ENCODE results near the gene NBAS.

The NBAS gene

GRCh38 chr2:15554525-15555218 is 6.5 kb downstream of the NBAS start:
- TF ChIP-seq, protein P1, sequence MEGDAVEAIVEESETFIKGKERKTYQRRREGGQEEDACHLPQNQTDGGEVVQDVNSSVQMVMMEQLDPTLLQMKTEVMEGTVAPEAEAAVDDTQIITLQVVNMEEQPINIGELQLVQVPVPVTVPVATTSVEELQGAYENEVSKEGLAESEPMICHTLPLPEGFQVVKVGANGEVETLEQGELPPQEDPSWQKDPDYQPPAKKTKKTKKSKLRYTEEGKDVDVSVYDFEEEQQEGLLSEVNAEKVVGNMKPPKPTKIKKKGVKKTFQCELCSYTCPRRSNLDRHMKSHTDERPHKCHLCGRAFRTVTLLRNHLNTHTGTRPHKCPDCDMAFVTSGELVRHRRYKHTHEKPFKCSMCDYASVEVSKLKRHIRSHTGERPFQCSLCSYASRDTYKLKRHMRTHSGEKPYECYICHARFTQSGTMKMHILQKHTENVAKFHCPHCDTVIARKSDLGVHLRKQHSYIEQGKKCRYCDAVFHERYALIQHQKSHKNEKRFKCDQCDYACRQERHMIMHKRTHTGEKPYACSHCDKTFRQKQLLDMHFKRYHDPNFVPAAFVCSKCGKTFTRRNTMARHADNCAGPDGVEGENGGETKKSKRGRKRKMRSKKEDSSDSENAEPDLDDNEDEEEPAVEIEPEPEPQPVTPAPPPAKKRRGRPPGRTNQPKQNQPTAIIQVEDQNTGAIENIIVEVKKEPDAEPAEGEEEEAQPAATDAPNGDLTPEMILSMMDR (IDR thresholded peaks at IDR 0.05; ENCODE audit: insufficient read depth, low read length, poor library complexity, severe bottlenecking), result no peak
- no peaks in the 10 kb centered on the region for H3K27me3 ChIP-seq (replicated peaks; ENCODE audit: control insufficient read depth, insufficient read depth, low read length)
- H3K36me3 ChIP-seq (ENCODE audit: control insufficient read depth, insufficient read depth, low read length), result no peaks in the 10 kb centered on the region; the same call in 1 of the 2 replicates
- no peak for DNase-seq (ENCODE audit: extremely low read depth, insufficient read length)
- no peak overlapping the region for H3K4me3 ChIP-seq (replicated peaks; ENCODE audit: low read depth, low read length)

DNA sequence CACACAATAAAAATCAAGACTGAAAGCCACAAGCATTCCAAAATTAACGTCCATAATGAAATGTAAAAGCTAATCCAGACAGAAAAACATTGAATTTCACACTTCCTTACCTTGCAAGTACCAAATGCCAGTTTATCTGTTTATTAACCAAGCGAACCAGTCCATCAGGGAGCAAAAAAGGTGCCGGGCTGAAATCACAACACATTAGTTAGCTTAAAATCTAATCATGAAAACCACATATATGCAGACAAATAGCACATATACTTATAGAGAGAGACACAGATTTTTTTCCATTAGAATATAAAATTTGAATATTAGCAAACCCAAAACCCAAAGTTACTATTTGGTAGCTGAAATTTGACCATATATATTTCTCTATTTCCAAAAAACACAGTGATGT is 7.2 kb downstream of the NBAS start:
- no peaks in the 10 kb centered on the region; the same call in 1 of the 2 replicates for H3K36me3 ChIP-seq (ENCODE audit: control insufficient read depth, insufficient read depth, low read length)
- TF ChIP-seq, protein P1 (IDR thresholded peaks at IDR 0.05; ENCODE audit: insufficient read depth, low read length, poor library complexity, severe bottlenecking), result no peak
- H3K27me3 ChIP-seq (replicated peaks; ENCODE audit: control insufficient read depth, insufficient read depth, low read length), result no peaks in the 10 kb centered on the region
- no peak for DNase-seq (ENCODE audit: extremely low read depth, insufficient read length)
- H3K4me3 ChIP-seq (replicated peaks; ENCODE audit: low read depth, low read length), result no peak overlapping the region

- Histone ChIP-seq H3K36me3 (ENCODE audit: control insufficient read depth, insufficient read depth, low read length) (no peaks in the 10 kb centered on the region; the same call in 1 of the 2 replicates), H3K27me3 (replicated peaks; ENCODE audit: control insufficient read depth, insufficient read depth, low read length) (no peaks in the 10 kb centered on the region), H3K4me3 (replicated peaks; ENCODE audit: low read depth, low read length) (no peak overlapping the region)
- no peak for DNase-seq (ENCODE audit: extremely low read depth, insufficient read length)
- TF ChIP-seq, protein P1 (IDR thresholded peaks at IDR 0.05; ENCODE audit: insufficient read depth, low read length, poor library complexity, severe bottlenecking), result no peak
Measured at GRCh38 chr2:15553519-15553918, 7.6 kb downstream of the NBAS start.

GRCh38 chr2:15548974-15549373 is 12.2 kb downstream of the NBAS start:
- H3K27me3 ChIP-seq (replicated peaks; ENCODE audit: control insufficient read depth, insufficient read depth, low read length), result no peaks in the 10 kb centered on the region
- TF ChIP-seq, protein P1 (IDR thresholded peaks at IDR 0.05; ENCODE audit: insufficient read depth, low read length, poor library complexity, severe bottlenecking), result no peak
- no peaks in the 10 kb centered on the region; the same call in 1 of the 2 replicates for H3K36me3 ChIP-seq (ENCODE audit: control insufficient read depth, insufficient read depth, low read length)
- H3K4me3 ChIP-seq (replicated peaks; ENCODE audit: low read depth, low read length), result no peak overlapping the region
- DNase-seq (ENCODE audit: extremely low read depth, insufficient read length), result no peak

DNA sequence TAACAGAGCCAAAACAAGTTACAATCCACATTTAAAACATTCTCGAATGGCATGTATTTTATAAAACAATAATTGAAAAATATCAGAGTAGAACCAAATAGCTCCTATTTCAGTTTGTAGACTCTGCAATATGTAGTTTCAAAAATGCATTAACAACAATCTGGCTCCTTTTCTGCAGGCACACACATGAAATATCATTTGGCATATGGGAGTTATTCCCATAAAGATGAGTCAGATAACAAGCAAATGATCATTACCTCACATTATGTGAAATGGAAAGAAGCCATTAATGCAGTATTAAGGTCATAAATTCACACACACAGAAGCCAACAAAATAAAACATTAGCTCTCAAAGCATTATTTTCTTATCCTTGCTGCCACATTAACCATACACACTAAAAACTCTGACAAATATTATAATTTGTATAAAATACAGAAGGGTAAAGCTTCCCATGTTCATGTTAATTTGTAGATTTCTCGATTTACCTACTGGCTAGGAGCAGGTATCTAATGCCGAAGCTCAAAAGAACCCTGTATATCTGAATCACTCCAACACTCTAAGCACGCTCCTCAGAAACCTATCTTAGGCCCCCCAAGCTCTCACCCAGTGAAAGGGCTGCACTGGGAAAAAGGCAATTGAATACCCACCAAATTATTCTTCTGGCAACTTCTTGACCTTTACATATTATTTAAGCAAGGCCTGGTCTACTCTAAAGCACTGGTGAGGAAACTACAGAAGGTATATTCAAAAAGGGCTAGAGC is 13.8 kb downstream of the NBAS start:
- Histone ChIP-seq H3K36me3 (ENCODE audit: control insufficient read depth, insufficient read depth, low read length) (no peaks in the 10 kb centered on the region; the same call in 1 of the 2 replicates), H3K4me3 (replicated peaks; ENCODE audit: low read depth, low read length) (no peak overlapping the region), H3K27me3 (replicated peaks; ENCODE audit: control insufficient read depth, insufficient read depth, low read length) (no peaks in the 10 kb centered on the region)
- no peak for DNase-seq (ENCODE audit: extremely low read depth, insufficient read length)
- TF ChIP-seq, protein P1 (IDR thresholded peaks at IDR 0.05; ENCODE audit: insufficient read depth, low read length, poor library complexity, severe bottlenecking), result no peak
